ENCODE measurements around the gene OLA1.

OLA1 gene

DNA sequence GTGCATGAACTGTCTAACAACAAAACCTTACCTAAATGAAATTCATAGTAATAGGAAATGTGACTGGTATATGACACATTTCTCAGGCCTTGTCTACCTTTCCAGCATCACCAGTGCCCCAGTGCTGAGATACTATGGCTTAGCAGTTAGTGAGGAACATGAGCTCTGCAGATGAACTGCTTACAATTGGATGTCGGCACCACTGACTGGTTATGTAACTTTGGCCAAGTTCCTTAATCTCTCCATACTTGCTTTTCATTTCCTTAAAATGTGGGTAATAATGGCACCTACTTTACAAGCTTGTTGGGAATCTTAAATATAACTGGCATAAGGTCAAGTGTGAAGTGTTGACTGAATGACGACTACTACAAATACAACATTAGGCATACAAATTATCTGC is 136.3 kb downstream of the OLA1 start:
- DNase-seq: no peak

DNA sequence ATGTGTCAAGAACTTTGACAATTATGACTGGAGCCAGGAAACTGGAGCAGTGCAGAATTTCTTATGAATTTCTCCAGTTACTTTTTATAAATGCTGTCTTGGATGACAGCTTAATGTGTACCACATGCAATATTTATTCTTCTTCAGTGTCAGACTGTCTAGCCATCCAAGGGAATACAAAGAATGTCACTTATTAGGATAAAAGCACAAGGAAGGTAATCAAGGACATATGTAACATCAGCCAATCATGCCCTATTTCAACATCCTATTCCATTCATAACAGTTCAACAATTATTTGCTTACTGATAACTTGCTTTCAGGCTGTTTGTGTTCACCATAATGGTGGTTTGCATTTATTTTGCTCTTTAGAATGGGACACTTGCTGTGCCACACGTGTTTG is 139.8 kb downstream of the OLA1 start:
- no peak for DNase-seq

GRCh38 chr2:174106736-174107135 is 141.6 kb downstream of the OLA1 start:
- no peak for DNase-seq

- no peak for DNase-seq
Measured at GRCh38 chr2:174094542-174094941, 153.8 kb downstream of the OLA1 start.

- DNase-seq: no peak
Measured at GRCh38 chr2:174090476-174090875, 157.9 kb downstream of the OLA1 start.

- DNase-seq: no peak
Measured at GRCh38 chr2:174088706-174089460, 159.4 kb downstream of the OLA1 start.

GRCh38 chr2:174086708-174087107 is 161.6 kb downstream of the OLA1 start:
- DNase-seq: no peak

- no peak for DNase-seq
Measured at GRCh38 chr2:174085781-174086180, 162.6 kb downstream of the OLA1 start.

DNA sequence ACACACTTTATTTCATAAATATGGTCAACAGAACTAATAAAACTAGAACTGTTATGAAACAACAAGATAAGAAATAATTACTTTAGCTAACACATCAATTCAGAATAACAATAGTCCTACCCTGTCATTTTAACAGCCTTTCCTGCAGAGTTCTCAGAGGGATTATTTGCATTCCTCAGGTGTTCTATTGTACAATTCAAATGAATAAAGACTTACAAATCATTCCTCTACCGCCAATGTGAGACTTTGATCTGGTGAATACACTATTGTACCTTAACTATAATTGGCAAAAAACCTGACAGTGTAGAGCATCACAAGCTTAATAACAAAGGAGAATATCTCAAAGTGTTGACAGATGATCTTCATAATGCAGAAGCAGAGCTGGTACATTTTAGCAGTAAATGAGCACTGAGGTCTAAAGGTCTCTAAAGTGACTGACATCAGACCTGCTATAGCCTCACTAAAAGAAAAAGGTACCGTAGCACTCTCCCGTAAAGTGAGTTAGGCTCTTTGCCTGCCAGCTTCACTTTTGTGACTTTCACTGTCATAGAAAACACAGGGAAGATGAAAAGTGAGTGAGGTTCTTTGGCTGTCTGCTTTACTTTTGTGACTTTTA is 164.4 kb downstream of the OLA1 start:
- no peak for DNase-seq

GRCh38 chr2:174080672-174081121 is 167.6 kb downstream of the OLA1 start:
- peak; percentile 62 for DNase-seq

- DNase-seq: no peak
Measured at GRCh38 chr2:174078275-174078674, 170.1 kb downstream of the OLA1 start.

DNA sequence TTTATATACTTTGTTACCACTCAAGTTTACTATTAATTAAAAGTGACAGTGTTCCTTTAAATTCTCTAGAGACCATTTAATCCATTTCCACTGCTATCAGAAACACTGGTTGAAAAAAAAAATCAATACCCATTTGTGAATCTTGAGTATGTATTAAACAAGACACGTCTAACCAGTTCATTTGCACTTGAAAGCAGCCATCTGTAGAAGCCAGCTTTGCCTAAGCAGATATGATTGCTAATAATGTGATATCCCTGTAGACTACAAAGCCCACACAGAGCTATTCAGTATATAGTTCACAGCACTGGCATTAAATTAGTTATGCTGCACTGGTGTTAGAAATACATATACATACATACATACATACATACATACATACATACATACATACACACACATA is 171.4 kb downstream of the OLA1 start:
- no peak for DNase-seq

DNA sequence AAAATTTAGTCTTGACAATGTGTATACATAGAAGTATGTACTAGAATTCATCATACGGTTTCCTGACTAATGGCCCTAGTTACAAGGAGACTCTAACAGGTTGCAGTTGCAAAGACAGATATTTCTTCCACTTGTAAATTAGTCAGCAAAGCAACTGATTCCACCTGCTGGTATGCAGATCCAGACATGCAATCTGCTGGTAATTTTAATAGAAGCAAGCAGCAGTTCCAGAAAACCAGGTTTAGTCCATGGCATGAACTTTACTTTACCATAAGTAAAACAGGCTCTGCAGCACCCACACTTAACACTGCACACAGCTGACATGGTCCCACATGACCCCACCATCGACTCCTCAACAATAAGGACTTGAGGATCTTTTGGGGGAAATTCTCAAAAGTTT is 172.3 kb downstream of the OLA1 start:
- DNase-seq: no peak

DNA sequence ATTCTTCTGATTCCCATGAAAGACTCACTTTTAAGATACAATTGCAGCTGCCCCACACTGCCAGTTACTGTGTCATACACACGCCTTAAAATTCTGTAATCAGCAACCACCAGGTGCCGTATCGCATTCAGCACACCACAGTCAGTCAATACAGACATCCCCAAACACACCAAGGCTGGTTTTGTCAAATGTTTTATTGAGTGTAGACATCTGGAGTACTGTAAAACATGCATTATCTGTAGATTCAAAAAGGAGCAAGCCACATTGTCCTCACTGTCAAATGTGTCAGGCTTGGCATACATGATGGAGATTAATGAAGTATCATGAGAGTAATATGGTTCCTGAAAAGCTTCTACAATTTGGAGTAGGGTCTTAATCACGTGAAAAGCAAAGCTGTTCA is 173.5 kb downstream of the OLA1 start:
- peak; percentile 9 for DNase-seq

- no peak for DNase-seq
Measured at GRCh38 chr2:174072857-174073256, 175.5 kb downstream of the OLA1 start.

GRCh38 chr2:174072069-174072468 is 176.3 kb downstream of the OLA1 start:
- no peak for DNase-seq

DNA sequence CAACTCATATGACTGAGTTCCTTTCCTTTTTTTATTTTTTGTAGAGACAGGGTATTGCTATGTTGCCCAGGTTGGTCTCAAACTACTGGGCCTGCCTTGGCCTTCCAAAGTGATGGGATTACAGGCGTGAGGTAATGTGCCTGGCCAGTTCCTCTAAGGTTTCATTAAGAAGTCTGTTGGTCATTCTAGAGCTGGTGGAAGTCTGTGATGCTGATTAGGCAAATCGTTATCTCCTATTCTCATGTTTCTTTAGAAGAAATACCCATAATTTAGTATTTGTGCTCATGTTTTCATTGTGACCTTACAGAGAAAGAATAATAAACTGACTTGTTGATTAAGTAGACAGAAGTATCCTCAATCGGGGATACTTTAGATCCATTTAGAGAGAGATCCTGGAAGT is 177.0 kb downstream of the OLA1 start:
- DNase-seq: no peak

DNA sequence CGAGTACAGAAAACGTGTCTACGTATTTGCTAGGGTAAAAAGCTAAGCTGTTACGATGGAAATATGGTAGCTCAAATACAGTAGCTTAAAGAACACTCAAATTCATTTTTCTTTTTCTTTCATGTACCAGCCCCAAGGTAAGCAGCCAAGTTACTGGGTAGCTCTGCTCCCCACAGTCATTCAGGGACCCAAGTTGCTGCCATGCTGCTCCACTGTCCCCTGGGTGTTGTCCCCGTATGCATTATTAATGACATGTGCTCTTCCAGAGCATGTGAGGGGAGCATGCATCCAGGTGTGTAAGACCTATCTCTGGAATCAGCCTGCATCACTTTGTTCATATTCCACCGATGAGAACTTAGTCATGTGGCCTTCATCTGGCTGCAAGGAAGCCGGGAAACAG is 178.1 kb downstream of the OLA1 start:
- DNase-seq: no peak

GRCh38 chr2:174067815-174068214 is 180.5 kb downstream of the OLA1 start:
- DNase-seq: no peak

- no peak for DNase-seq
Measured at GRCh38 chr2:174066871-174067270, 181.5 kb downstream of the OLA1 start.

- no peak for DNase-seq
Measured at GRCh38 chr2:174063492-174064092, 184.7 kb downstream of the OLA1 start.

DNA sequence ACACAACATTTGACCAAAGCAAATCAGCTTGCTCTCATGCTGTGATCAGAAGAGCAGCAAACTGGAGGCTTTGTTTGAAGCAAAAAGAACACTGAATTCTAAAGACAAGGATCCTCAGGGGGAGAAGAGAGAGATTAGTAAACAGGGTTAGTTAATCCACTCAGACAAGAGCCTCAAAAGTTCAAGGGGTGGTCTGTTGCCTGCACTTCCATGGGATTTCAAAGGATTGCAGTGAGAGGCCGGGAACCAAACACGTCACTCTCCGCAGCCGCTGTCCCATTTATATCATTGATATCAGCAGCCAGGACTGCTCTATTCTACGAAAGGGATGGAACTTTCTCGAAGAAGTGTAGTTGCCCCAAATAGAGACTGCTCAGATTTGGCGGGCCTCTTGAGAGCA is 185.4 kb downstream of the OLA1 start:
- DNase-seq: no peak

- no peak for DNase-seq
Measured at GRCh38 chr2:174059884-174060244, 188.5 kb downstream of the OLA1 start.

DNA sequence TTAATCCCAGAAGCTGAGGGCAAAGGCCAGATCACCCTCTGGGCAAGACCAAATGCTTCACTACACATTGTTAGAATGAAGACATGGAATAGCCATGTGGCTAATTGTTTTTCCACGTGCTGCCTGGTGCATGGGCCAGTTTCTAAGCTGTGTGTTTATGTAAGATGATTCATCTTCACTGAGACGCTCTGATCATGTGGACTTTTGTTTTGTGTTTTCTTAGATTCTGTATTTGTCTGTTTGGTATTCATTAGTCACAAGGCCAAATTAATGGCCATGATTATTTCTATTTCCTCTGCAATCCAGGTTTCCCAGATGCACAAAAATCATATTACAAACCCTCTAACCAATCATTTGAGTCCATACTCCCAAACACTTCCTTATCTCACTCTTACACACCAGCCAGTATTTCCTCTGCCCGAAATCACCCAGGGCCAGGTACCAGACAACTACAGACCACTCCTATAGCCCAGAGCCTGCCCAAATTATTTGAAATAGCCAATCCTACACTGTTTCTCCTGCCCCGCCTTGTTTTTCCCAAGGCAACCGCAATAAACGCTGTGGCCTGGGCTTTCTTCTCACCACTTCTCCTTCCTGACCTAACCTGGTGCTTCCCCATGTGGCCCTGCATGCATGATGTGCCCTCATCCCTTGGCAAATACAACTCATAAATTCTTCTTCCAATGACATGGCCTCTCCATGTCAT is 189.0 kb downstream of the OLA1 start:
- DNase-seq: peak; percentile 93
